OCI-LY1 (cell line): Measurements from ENCODE around the gene CLEC7A.

Source experiments
- H2AFZ ChIP-seq: fragments of 200-600 bp; sonication (generic), shearing (Covaris generic); 2 replicates; pipeline ENCODE4 v1.6.0; 2014; ENCODE audit warnings: antibody characterized with exemption, mild to moderate bottlenecking, low read length
- H3F3A ChIP-seq: fragments of 200-600 bp; sonication (generic), shearing (Covaris generic); 2 replicates; pipeline ENCODE4 v1.6.0; 2014; ENCODE audit warnings: mild to moderate bottlenecking, antibody characterized with exemption, low read length, moderate library complexity; ENCODE audit not compliant: insufficient read depth
- H3K27ac ChIP-seq: fragments of 200-600 bp; sonication (generic); 2 replicates; pipeline ENCODE4 v1.5.1; 2014; ENCODE audit warnings: low read length, mixed run types, mild to moderate bottlenecking, low read depth; ENCODE audit not compliant: poor library complexity, severe bottlenecking
- H3K27me3 ChIP-seq: fragments of 200-600 bp; sonication (generic); 2 replicates; pipeline ENCODE4 v1.6.0; 2014; ENCODE audit warnings: antibody characterized with exemption, mild to moderate bottlenecking, low read length, moderate library complexity; ENCODE audit not compliant: insufficient read depth
- H3K36me3 ChIP-seq: fragments of 200-600 bp; sonication (generic); 2 replicates; pipeline ENCODE4 v1.6.1; 2014; ENCODE audit warnings: mild to moderate bottlenecking, antibody characterized with exemption, low read length, moderate library complexity, mixed read lengths; ENCODE audit not compliant: insufficient read depth
- H3K4me1 ChIP-seq: fragments of 200-600 bp; sonication (generic); 2 replicates; pipeline ENCODE4 v1.5.1; 2014; ENCODE audit warnings: mild to moderate bottlenecking, low read length, moderate library complexity; ENCODE audit not compliant: insufficient read depth, severe bottlenecking
- H3K4me2 ChIP-seq: fragments of 200-600 bp; sonication (generic), shearing (Covaris generic); 2 replicates; pipeline ENCODE4 v1.6.1; 2014; ENCODE audit warnings: low read length
- H3K4me3 ChIP-seq: fragments of 200-600 bp; sonication (generic); 2 replicates; pipeline ENCODE4 v1.5.1; 2014; ENCODE audit warnings: low read length, low read depth, mild to moderate bottlenecking, mixed read lengths; ENCODE audit not compliant: poor library complexity, severe bottlenecking
- H3K79me2 ChIP-seq: fragments of 200-600 bp; shearing (Covaris generic); 2 replicates; pipeline ENCODE4 v1.6.1; 2016; ENCODE audit warnings: mixed run types, low read length, mixed read lengths; ENCODE audit not compliant: insufficient read depth
- H3K9ac ChIP-seq: fragments of 200-600 bp; sonication (generic), shearing (Covaris generic); 2 replicates; pipeline ENCODE4 v1.6.1; 2014; ENCODE audit warnings: mild to moderate bottlenecking, low read length, mixed read lengths
- H3K9me2 ChIP-seq: fragments of 200-600 bp; sonication (generic), shearing (Covaris generic); 2 replicates; pipeline ENCODE4 v1.6.1; 2014; ENCODE audit warnings: low read depth, mild to moderate bottlenecking, low read length, mixed read lengths
- H3K9me3 ChIP-seq: fragments of 200-600 bp; shearing (Covaris generic); 2 replicates; pipeline ENCODE4 v1.6.1; 2014; ENCODE audit warnings: low read length, mixed read lengths
- H4K20me1 ChIP-seq: fragments of 200-600 bp; sonication (generic), shearing (Covaris generic); 2 replicates; pipeline ENCODE4 v1.6.0; 2016; ENCODE audit warnings: mild to moderate bottlenecking, low read length; ENCODE audit not compliant: insufficient read depth
- CTCF ChIP-seq: fragments of 200-600 bp; sonication (generic), shearing (Covaris generic); IDR thresholded peaks from 2 replicates; pipeline ENCODE4 v1.5.1; 2017; ENCODE audit warnings: mild to moderate bottlenecking, antibody characterized with exemption, low read length, moderate library complexity, mixed read lengths
- EZH2 ChIP-seq: fragments of 200-600 bp; sonication (generic), shearing (Covaris generic); IDR thresholded peaks from 2 replicates; pipeline ENCODE4 v1.8.0; 2017; ENCODE audit warnings: borderline replicate concordance, mixed run types, mild to moderate bottlenecking, antibody characterized with exemption, low read length, moderate library complexity, mixed read lengths

Gene CLEC7A

GRCh38 chr12:10067264-10067663 lies 62.7 kb downstream of the CLEC7A start:
- no peaks in the 10 kb centered on the region for H3K27me3 ChIP-seq
- H3K4me3 ChIP-seq, result no peak overlapping the region
- H3K4me2 ChIP-seq, result no peak overlapping the region
- H3K79me2 ChIP-seq, result no peaks in the 10 kb centered on the region
- H3F3A ChIP-seq, result no peaks in the 10 kb centered on the region
- H3K9me2 ChIP-seq, result no peaks in the 10 kb centered on the region
- no peak overlapping the region for H3K9ac ChIP-seq
- H3K27ac ChIP-seq, result no peak overlapping the region
- no peaks in the 10 kb centered on the region for H3K4me1 ChIP-seq
- no peaks in the 10 kb centered on the region for H3K9me3 ChIP-seq
- no peak overlapping the region for H2AFZ ChIP-seq
- H3K36me3 ChIP-seq, result no peaks in the 10 kb centered on the region
- no peak for TF ChIP-seq CTCF
- TF ChIP-seq EZH2, result no peak
- H4K20me1 ChIP-seq, result no peaks in the 10 kb centered on the region
